HEK293 (cell line): ENCODE results near the gene PYGM.

Experiments
- GLI2 ChIP-seq: fragments of 450-650 bp; formaldehyde crosslinking; IDR thresholded peaks from 2 replicates; pipeline ENCODE4; 2017; ENCODE audit warnings: missing biosample characterization, missing genetic modification characterization, low read depth, borderline replicate concordance
- PRDM1 ChIP-seq: fragments of 450-650 bp; formaldehyde crosslinking; IDR thresholded peaks from 2 replicates; pipeline ENCODE4; 2016; ENCODE audit warnings: missing biosample characterization, missing genetic modification characterization
- REST ChIP-seq: fragments of 450-650 bp; formaldehyde crosslinking; IDR thresholded peaks from 2 replicates; pipeline ENCODE4 v1.5.1; 2016; ENCODE audit warnings: missing biosample characterization, missing genetic modification characterization
- SCRT2 ChIP-seq: fragments of 450-650 bp; formaldehyde crosslinking; IDR thresholded peaks from 2 replicates; pipeline ENCODE4 v1.5.1; 2016; ENCODE audit warnings: missing biosample characterization, missing genetic modification characterization
- ZEB2 ChIP-seq: fragments of 450-650 bp; formaldehyde crosslinking; IDR thresholded peaks from 2 replicates; pipeline ENCODE4 v1.5.1; 2016; ENCODE audit warnings: missing biosample characterization, missing genetic modification characterization
- ZFP3 ChIP-seq: fragments of 450-650 bp; formaldehyde crosslinking; IDR thresholded peaks from 2 replicates; pipeline ENCODE4 v1.5.1; 2016; ENCODE audit warnings: low read depth, missing biosample characterization, missing genetic modification characterization
- ZFP41 ChIP-seq: fragments of 450-650 bp; formaldehyde crosslinking; IDR thresholded peaks from 2 replicates; pipeline ENCODE4 v1.5.1; 2016; ENCODE audit warnings: missing biosample characterization, missing genetic modification characterization, borderline replicate concordance
- ZNF121 ChIP-seq: fragments of 450-650 bp; formaldehyde crosslinking; IDR thresholded peaks from 2 replicates; pipeline ENCODE4 v1.5.1; 2016; ENCODE audit warnings: missing biosample characterization, missing genetic modification characterization
- ZNF133 ChIP-seq: fragments of 450-650 bp; formaldehyde crosslinking; IDR thresholded peaks from 2 replicates; pipeline ENCODE4 v1.5.1; 2016; ENCODE audit warnings: missing biosample characterization, missing genetic modification characterization
- ZNF157 ChIP-seq: fragments of 450-650 bp; formaldehyde crosslinking; IDR thresholded peaks from 2 replicates; pipeline ENCODE4 v1.5.1; 2016; ENCODE audit warnings: missing biosample characterization, missing genetic modification characterization
- ZNF223 ChIP-seq: fragments of 450-650 bp; formaldehyde crosslinking; IDR thresholded peaks from 2 replicates; pipeline ENCODE4 v1.5.1; 2016; ENCODE audit warnings: missing biosample characterization, missing genetic modification characterization
- ZNF292 ChIP-seq: fragments of 450-650 bp; formaldehyde crosslinking; IDR thresholded peaks from 2 replicates; pipeline ENCODE4 v1.5.1; 2016; ENCODE audit warnings: low read depth, missing biosample characterization, missing genetic modification characterization, borderline replicate concordance
- ZNF404 ChIP-seq: fragments of 450-650 bp; formaldehyde crosslinking; IDR thresholded peaks from 2 replicates; pipeline ENCODE4 v1.5.1; 2017; ENCODE audit warnings: missing biosample characterization, missing genetic modification characterization
- ZNF555 ChIP-seq: fragments of 450-650 bp; formaldehyde crosslinking; conservative IDR thresholded peaks from 2 replicates; pipeline ENCODE4 v1.5.1; 2017; ENCODE audit warnings: missing biosample characterization, mild to moderate bottlenecking, missing genetic modification characterization, inconsistent platforms
- ZNF600 ChIP-seq: fragments of 450-650 bp; formaldehyde crosslinking; IDR thresholded peaks from 2 replicates; pipeline ENCODE4 v1.5.1; 2016; ENCODE audit warnings: missing biosample characterization, missing genetic modification characterization
- ZNF624 ChIP-seq: fragments of 450-650 bp; formaldehyde crosslinking; IDR thresholded peaks from 2 replicates; pipeline ENCODE4 v1.5.1; 2017; ENCODE audit warnings: missing biosample characterization, missing genetic modification characterization
- ZNF660 ChIP-seq: fragments of 450-650 bp; IDR thresholded peaks from 2 replicates; pipeline ENCODE4 v1.5.1; 2018; ENCODE audit warnings: missing biosample characterization, mild to moderate bottlenecking, missing genetic modification characterization
- ZNF664 ChIP-seq: fragments of 450-650 bp; formaldehyde crosslinking; IDR thresholded peaks from 2 replicates; pipeline ENCODE4 v1.5.1; 2016; ENCODE audit warnings: missing biosample characterization, missing genetic modification characterization
- ZNF843 ChIP-seq: fragments of 450-650 bp; formaldehyde crosslinking; IDR thresholded peaks from 2 replicates; pipeline ENCODE4 v1.5.1; 2016; ENCODE audit warnings: missing biosample characterization, missing genetic modification characterization
- ZSCAN30 ChIP-seq: fragments of 450-650 bp; IDR thresholded peaks from 2 replicates; pipeline ENCODE4 v1.5.1; 2018; ENCODE audit warnings: missing biosample characterization, mild to moderate bottlenecking, missing genetic modification characterization, moderate library complexity
- TF ChIP-seq, protein P1 (sequence below): fragments of 450-650 bp; formaldehyde crosslinking; IDR thresholded peaks from 2 replicates; pipeline ENCODE4 v1.5.1; 2016; ENCODE audit warnings: missing biosample characterization, missing genetic modification characterization, borderline replicate concordance
- TF ChIP-seq, protein P2 (sequence below): fragments of 450-650 bp; IDR thresholded peaks from 2 replicates; pipeline ENCODE4 v1.5.1; 2018; ENCODE audit warnings: missing biosample characterization, missing genetic modification characterization
- TF ChIP-seq, protein P3 (sequence below): fragments of 450-650 bp; formaldehyde crosslinking; IDR thresholded peaks from 2 replicates; pipeline ENCODE4 v1.5.1; 2017; ENCODE audit warnings: missing biosample characterization, missing genetic modification characterization
- TF ChIP-seq, protein P4 (sequence below): fragments of 450-650 bp; formaldehyde crosslinking; conservative IDR thresholded peaks from 2 replicates; pipeline ENCODE4 v1.5.1; 2016; ENCODE audit warnings: low read depth, missing biosample characterization, missing genetic modification characterization
- TF ChIP-seq, protein P5 (sequence below): fragments of 450-650 bp; IDR thresholded peaks from 2 replicates; pipeline ENCODE4 v1.5.1; 2018; ENCODE audit warnings: missing biosample characterization, mild to moderate bottlenecking, missing genetic modification characterization

Gene PYGM

GRCh38 chr11:64723117-64723906 is 36.5 kb downstream of the PYGM start, which contains the start of gene NRXN2 (continued):
- TF ChIP-seq REST (no peak), GLI2 (no peak), ZNF555 (no peak), ZSCAN30 (peak; percentile 50; the same call in 1 of the 2 replicates), PRDM1 (tag by site-specific recombination) (no peak), ZNF843 (no peak), ZNF121 (no peak), SCRT2 (tag by site-specific recombination) (0 out of 2 replicates have a peak, but pooled peaks have one; percentile 16), ZFP3 (tag by site-specific recombination) (no peak), ZNF404 (tag by site-specific recombination) (no peak), ZNF600 (no peak), ZEB2 (0 out of 2 replicates have a peak, but pooled peaks have one; percentile 51), ZNF133 (no peak), ZNF660 (tag by site-specific recombination) (no peak), ZNF292 (tag by site-specific recombination) (no peak), ZNF157 (no peak), ZNF223 (tag by site-specific recombination) (0 out of 2 replicates have a peak, but pooled peaks have one; percentile 9), ZFP41 (tag by site-specific recombination) (no peak), ZNF624 (no peak), ZNF664 (tag by site-specific recombination) (no peak)
- TF ChIP-seq, protein P1, sequence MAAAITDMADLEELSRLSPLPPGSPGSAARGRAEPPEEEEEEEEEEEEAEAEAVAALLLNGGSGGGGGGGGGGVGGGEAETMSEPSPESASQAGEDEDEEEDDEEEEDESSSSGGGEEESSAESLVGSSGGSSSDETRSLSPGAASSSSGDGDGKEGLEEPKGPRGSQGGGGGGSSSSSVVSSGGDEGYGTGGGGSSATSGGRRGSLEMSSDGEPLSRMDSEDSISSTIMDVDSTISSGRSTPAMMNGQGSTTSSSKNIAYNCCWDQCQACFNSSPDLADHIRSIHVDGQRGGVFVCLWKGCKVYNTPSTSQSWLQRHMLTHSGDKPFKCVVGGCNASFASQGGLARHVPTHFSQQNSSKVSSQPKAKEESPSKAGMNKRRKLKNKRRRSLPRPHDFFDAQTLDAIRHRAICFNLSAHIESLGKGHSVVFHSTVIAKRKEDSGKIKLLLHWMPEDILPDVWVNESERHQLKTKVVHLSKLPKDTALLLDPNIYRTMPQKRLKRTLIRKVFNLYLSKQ (tag by site-specific recombination): no peak
- TF ChIP-seq, protein P2, sequence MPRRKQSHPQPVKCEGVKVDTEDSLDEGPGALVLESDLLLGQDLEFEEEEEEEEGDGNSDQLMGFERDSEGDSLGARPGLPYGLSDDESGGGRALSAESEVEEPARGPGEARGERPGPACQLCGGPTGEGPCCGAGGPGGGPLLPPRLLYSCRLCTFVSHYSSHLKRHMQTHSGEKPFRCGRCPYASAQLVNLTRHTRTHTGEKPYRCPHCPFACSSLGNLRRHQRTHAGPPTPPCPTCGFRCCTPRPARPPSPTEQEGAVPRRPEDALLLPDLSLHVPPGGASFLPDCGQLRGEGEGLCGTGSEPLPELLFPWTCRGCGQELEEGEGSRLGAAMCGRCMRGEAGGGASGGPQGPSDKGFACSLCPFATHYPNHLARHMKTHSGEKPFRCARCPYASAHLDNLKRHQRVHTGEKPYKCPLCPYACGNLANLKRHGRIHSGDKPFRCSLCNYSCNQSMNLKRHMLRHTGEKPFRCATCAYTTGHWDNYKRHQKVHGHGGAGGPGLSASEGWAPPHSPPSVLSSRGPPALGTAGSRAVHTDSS (tag by site-specific recombination): no peak
- TF ChIP-seq, protein P3, sequence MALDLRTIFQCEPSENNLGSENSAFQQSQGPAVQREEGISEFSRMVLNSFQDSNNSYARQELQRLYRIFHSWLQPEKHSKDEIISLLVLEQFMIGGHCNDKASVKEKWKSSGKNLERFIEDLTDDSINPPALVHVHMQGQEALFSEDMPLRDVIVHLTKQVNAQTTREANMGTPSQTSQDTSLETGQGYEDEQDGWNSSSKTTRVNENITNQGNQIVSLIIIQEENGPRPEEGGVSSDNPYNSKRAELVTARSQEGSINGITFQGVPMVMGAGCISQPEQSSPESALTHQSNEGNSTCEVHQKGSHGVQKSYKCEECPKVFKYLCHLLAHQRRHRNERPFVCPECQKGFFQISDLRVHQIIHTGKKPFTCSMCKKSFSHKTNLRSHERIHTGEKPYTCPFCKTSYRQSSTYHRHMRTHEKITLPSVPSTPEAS: no peak
- TF ChIP-seq, protein P4, sequence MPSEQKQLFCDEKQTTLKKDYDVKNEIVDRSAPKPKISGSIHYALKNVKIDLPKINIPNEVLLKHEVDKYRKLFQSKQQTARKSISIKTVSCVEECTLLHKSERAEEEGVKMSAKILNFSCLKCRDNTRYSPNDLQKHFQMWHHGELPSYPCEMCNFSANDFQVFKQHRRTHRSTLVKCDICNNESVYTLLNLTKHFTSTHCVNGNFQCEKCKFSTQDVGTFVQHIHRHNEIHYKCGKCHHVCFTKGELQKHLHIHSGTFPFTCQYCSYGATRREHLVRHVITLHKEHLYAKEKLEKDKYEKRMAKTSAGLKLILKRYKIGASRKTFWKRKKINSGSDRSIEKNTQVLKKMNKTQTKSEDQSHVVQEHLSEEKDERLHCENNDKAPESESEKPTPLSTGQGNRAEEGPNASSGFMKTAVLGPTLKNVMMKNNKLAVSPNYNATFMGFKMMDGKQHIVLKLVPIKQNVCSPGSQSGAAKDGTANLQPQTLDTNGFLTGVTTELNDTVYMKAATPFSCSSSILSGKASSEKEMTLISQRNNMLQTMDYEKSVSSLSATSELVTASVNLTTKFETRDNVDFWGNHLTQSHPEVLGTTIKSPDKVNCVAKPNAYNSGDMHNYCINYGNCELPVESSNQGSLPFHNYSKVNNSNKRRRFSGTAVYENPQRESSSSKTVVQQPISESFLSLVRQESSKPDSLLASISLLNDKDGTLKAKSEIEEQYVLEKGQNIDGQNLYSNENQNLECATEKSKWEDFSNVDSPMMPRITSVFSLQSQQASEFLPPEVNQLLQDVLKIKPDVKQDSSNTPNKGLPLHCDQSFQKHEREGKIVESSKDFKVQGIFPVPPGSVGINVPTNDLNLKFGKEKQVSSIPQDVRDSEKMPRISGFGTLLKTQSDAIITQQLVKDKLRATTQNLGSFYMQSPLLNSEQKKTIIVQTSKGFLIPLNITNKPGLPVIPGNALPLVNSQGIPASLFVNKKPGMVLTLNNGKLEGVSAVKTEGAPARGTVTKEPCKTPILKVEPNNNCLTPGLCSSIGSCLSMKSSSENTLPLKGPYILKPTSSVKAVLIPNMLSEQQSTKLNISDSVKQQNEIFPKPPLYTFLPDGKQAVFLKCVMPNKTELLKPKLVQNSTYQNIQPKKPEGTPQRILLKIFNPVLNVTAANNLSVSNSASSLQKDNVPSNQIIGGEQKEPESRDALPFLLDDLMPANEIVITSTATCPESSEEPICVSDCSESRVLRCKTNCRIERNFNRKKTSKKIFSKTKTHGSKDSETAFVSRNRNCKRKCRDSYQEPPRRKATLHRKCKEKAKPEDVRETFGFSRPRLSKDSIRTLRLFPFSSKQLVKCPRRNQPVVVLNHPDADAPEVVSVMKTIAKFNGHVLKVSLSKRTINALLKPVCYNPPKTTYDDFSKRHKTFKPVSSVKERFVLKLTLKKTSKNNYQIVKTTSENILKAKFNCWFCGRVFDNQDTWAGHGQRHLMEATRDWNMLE (tag by site-specific recombination): no peak
- TF ChIP-seq, protein P5, sequence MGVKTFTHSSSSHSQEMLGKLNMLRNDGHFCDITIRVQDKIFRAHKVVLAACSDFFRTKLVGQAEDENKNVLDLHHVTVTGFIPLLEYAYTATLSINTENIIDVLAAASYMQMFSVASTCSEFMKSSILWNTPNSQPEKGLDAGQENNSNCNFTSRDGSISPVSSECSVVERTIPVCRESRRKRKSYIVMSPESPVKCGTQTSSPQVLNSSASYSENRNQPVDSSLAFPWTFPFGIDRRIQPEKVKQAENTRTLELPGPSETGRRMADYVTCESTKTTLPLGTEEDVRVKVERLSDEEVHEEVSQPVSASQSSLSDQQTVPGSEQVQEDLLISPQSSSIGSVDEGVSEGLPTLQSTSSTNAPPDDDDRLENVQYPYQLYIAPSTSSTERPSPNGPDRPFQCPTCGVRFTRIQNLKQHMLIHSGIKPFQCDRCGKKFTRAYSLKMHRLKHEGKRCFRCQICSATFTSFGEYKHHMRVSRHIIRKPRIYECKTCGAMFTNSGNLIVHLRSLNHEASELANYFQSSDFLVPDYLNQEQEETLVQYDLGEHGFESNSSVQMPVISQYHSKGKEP (tag by site-specific recombination): no peak
